ENCODE measurements around the gene GRK7. TPM values are rescaled to one million over a fixed set of nuclear protein-coding genes. Genes with fewer than 3 reads are reported as not detected.

Gene GRK7
- total and polyA plus RNA-seq, 2 donors (not counting 3 experiments of a cell fraction or from before 2014, with no cell fraction given): not detected

GRCh38 chr3:141812084-141812483 is 48.9 kb downstream of the GRK7 start:
- ChIA-PET CTCF (interaction anchor here (1.3 kb wide), 1 partner anchor 63 kb away, joined by 3 read pairs; no protein-coding TSS in a partner anchor), POLR2A (no interaction called here)
- no peak for DNase-seq (ENCODE audit: low read depth, low spot score)
- TF ChIP-seq MAX (IDR thresholded peaks at IDR 0.05; ENCODE audit: insufficient read depth, insufficient read length): no peak
- no peak for TF ChIP-seq JUN (IDR thresholded peaks at IDR 0.05; ENCODE audit: borderline replicate concordance, insufficient read depth, insufficient read length, low read depth)
- TF ChIP-seq MYC (IDR thresholded peaks at IDR 0.05; ENCODE audit: low read depth, low read length): no peak
- no peak for TF ChIP-seq GATA2 (IDR thresholded peaks at IDR 0.05; ENCODE audit: insufficient read depth, insufficient read length, low read depth, low read length)
- no peak for TF ChIP-seq CTCF (IDR thresholded peaks at IDR 0.05; ENCODE audit: extremely low read depth in 1 of 2, insufficient read depth in 1 of 2, low read depth in 1 of 2, low read length in 2 of 2)
- no peak for TF ChIP-seq POLR2A (IDR thresholded peaks at IDR 0.05; ENCODE audit: low read depth, low read length)
- no peak for TF ChIP-seq FOS (IDR thresholded peaks at IDR 0.05; ENCODE audit: borderline replicate concordance, insufficient read depth, low read length)
- TF ChIP-seq POLR2AphosphoS5 (IDR thresholded peaks at IDR 0.05; ENCODE audit: insufficient read depth, low read depth, low read length): no peak
- TF ChIP-seq EZH2 (IDR thresholded peaks at IDR 0.05; ENCODE audit: borderline replicate concordance, low read depth, low read length, severe bottlenecking): no peak
- Histone ChIP-seq H3K4me3 (replicated peaks in 1 of 3; ENCODE audit: insufficient read depth in 1 of 3, low read depth in 1 of 3, low read length in 3 of 3) (no peak overlapping the region), H3K4me1 (ENCODE audit: control insufficient read depth, extremely low read depth, insufficient read depth, low read length) (no peaks in the 10 kb centered on the region), H3K27me3 (ENCODE audit: control insufficient read depth in 2 of 2, insufficient read depth in 2 of 2, low read length in 2 of 2) (peaks cover 15 to 17% of the 10 kb centered on the region in 2 experiments), H3K4me2 (ENCODE audit: insufficient read depth, low read length) (no peak overlapping the region), H3K79me2 (ENCODE audit: control insufficient read depth, insufficient read depth, low read length) (no peaks in the 10 kb centered on the region), H3K36me3 (ENCODE audit: control insufficient read depth in 2 of 2, extremely low read depth in 1 of 2, insufficient read depth in 2 of 2, low read length in 2 of 2) (no peaks in the 10 kb centered on the region), H3K9me3 (replicated peaks; ENCODE audit: control insufficient read depth, insufficient read depth, low read length) (no peaks in the 10 kb centered on the region), H3K27ac (ENCODE audit: insufficient read depth, low read depth, low read length) (no peak overlapping the region), H3K9ac (replicated peaks; ENCODE audit: extremely low read depth, insufficient read depth, low read length) (no peak overlapping the region), H2AFZ (ENCODE audit: low read depth, low read length) (no peak overlapping the region), H4K20me1 (replicated peaks; ENCODE audit: control insufficient read depth, extremely low read depth, insufficient read depth, low read length) (no peaks in the 10 kb centered on the region), H3K9me1 (replicated peaks; ENCODE audit: control insufficient read depth, extremely low read depth, insufficient read depth, low read length) (no peaks in the 10 kb centered on the region)
- no peak for FAIRE-seq
- dilution Hi-C loops (cut with MboI; ENCODE audit: extremely low pct_ligation_motif_present, low sequenced_read_pairs): no loop called here
- intact Hi-C loops (cut with micrococcal nuclease): no loop called here
- no TSS peak for BruUV-seq (replicated peaks)

All from endothelial cell of umbilical vein (primary cell).